ENCODE measurements around the gene EFHD1. TPM values are rescaled to one million over a fixed set of nuclear protein-coding genes. Genes with fewer than 3 reads are reported as not detected.

EFHD1 gene, protein sequence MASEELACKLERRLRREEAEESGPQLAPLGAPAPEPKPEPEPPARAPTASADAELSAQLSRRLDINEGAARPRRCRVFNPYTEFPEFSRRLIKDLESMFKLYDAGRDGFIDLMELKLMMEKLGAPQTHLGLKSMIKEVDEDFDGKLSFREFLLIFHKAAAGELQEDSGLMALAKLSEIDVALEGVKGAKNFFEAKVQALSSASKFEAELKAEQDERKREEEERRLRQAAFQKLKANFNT
- 1 to 10 TPM; 2.0 to 3.4 (median 2.9) TPM for total RNA-seq (2021; fragmentation: NEBNext Ultra II Directional; extraction: Animal tissue kit (Norgen Biotek cat#: 25700))
- long read RNA-seq = 0 reads

DNA sequence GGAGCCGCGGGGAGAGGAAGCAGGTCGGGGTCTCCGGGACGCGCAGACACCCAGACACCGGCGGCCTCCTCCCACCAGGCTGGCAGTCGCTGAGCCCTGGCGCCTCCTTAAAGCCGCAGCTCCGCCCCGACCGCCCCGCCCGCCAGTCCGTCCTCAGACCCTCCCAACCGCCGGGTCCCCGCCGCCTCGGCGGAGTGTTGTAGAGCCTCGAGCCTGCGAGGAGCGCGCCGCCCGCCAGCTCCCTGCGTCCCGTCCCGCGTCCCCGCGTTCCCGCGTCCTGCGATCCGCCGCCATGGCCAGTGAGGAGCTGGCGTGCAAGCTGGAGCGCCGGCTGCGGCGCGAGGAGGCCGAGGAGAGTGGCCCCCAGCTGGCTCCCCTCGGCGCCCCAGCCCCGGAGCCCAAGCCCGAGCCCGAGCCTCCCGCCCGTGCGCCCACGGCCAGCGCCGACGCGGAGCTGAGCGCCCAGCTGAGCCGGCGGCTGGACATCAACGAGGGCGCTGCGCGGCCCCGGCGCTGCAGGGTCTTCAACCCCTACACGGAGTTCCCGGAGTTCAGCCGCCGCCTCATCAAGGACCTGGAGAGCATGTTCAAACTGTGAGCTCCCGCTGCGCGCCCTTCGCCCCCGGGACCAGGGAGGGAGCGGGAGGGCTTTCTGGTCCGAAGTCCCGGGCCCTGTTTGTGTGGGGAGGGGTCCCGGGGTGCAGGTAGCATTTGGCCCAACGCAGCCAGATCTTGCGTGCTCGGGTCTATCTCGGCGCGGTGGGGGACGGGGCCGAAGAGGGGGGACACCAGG is at the start of gene EFHD1:
EFHD1 (plus strand) TSS at position 192 of the 793 bp plus-strand sequence; CDS start at position 293, 101 bp downstream.
- H3K4me1 Mint-ChIP-seq (ENCODE audit: low read depth) = peaks cover 13% of the 10 kb centered on the region
- peak within 1 kb of the TSS; percentile 65 for H3K4me3 Mint-ChIP-seq
- peaks cover 42% of the 10 kb centered on the region for H3K27me3 Mint-ChIP-seq (ENCODE audit: insufficient read depth)
- TF ChIP-seq, protein P1, sequence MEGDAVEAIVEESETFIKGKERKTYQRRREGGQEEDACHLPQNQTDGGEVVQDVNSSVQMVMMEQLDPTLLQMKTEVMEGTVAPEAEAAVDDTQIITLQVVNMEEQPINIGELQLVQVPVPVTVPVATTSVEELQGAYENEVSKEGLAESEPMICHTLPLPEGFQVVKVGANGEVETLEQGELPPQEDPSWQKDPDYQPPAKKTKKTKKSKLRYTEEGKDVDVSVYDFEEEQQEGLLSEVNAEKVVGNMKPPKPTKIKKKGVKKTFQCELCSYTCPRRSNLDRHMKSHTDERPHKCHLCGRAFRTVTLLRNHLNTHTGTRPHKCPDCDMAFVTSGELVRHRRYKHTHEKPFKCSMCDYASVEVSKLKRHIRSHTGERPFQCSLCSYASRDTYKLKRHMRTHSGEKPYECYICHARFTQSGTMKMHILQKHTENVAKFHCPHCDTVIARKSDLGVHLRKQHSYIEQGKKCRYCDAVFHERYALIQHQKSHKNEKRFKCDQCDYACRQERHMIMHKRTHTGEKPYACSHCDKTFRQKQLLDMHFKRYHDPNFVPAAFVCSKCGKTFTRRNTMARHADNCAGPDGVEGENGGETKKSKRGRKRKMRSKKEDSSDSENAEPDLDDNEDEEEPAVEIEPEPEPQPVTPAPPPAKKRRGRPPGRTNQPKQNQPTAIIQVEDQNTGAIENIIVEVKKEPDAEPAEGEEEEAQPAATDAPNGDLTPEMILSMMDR (IDR thresholded peaks at IDR 0.05) = no peak
- H3K36me3 Mint-ChIP-seq (ENCODE audit: low read depth) = no peaks in the 10 kb centered on the region
- no peaks in the 10 kb centered on the region for H3K9me3 Mint-ChIP-seq
- H3K27ac Mint-ChIP-seq = no peak within 1 kb of the TSS
- DNase-seq = no peak

DNA sequence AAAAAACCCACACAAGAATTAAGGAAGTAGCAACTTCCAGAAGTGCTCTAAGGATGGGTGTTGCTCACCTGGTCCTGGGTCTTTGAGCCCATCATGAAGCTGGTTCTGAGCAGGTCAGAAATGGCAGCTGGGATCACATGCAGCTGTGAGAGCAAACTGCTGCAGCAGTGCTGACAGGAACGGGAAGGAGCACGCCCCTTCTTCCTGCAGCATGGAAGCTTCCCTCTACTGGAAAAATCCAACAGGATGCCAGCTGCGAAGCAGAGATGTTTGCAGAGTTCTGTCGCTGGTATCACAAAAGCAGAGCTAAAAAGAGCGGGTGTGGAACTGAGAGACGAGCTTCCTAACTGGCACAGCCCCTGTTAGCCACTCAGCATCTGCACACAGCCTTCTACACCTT is 49.2 kb upstream of the EFHD1 start:
- no peaks in the 10 kb centered on the region for H3K9me3 Mint-ChIP-seq
- H3K27ac Mint-ChIP-seq = no peak overlapping the region
- DNase-seq = no peak
- peaks cover 18% of the 10 kb centered on the region for H3K36me3 Mint-ChIP-seq (ENCODE audit: low read depth)
- H3K27me3 Mint-ChIP-seq (ENCODE audit: insufficient read depth) = no peaks in the 10 kb centered on the region; the same call in 1 of the 2 replicates
- peaks cover 8% of the 10 kb centered on the region for H3K4me1 Mint-ChIP-seq (ENCODE audit: low read depth)
- TF ChIP-seq, protein P1 (IDR thresholded peaks at IDR 0.05) = no peak
- H3K4me3 Mint-ChIP-seq = no peak overlapping the region

DNA sequence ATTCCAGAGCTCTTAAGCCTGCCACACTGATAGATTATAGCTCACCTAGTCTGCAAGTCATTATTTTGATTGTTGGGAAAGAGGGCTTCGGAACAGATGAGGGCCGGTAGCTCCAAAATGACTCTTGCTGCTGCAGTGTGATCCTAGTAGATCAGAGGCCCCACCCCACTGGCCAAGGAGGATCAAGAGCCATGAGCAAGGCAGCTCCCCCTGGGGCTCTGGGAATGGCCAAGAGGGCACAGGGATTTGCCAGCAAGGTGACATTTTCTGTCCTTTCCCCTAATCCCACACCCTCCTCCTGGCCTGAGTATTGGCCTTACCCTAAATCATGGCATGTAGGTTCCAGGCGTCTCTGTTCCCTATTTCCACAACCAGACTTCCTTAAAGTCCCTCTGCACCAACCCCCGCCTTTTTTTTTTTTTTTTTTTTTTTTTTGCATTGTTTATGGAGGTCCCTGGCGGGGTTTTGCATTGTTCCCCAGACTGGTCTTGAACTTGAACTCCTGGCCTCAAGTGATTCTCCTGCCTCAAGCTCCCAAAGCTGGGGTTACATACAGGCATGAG is 46.4 kb upstream of the EFHD1 start:
- Mint-ChIP-seq H3K36me3 (ENCODE audit: low read depth) (peaks cover 10% of the 10 kb centered on the region), H3K4me1 (ENCODE audit: low read depth) (peaks cover 8% of the 10 kb centered on the region), H3K27ac (no peak overlapping the region), H3K9me3 (no peaks in the 10 kb centered on the region), H3K27me3 (ENCODE audit: insufficient read depth) (peaks cover 2% of the 10 kb centered on the region), H3K4me3 (no peak overlapping the region)
- no peak for DNase-seq
- TF ChIP-seq, protein P1 (IDR thresholded peaks at IDR 0.05) = no peak

DNA sequence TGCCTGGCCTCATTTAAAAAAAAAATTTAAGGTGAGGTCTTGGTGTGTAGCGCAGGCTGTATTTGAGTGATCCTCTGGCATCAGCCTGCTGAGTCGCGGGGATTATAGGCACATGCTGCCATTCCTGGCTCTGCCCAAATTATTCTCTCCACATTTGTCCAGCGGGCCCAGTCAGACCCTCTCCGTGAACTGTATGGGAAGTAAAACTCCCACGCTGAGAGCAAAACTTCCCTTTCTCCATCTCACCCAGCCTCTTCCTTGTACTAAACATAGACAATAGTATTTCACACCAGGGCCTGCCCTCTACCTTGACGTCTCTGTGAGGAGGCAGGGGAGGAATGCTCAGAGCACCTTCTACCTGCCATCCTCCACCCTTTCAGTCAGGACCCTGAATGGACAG is 45.9 kb upstream of the EFHD1 start:
- Mint-ChIP-seq H3K27me3 (ENCODE audit: insufficient read depth) (peaks cover 2% of the 10 kb centered on the region), H3K4me1 (ENCODE audit: low read depth) (peaks cover 10% of the 10 kb centered on the region), H3K36me3 (ENCODE audit: low read depth) (peaks cover 10% of the 10 kb centered on the region), H3K9me3 (no peaks in the 10 kb centered on the region), H3K27ac (no peak overlapping the region), H3K4me3 (no peak overlapping the region)
- TF ChIP-seq, protein P1 (IDR thresholded peaks at IDR 0.05) = no peak
- no peak for DNase-seq

DNA sequence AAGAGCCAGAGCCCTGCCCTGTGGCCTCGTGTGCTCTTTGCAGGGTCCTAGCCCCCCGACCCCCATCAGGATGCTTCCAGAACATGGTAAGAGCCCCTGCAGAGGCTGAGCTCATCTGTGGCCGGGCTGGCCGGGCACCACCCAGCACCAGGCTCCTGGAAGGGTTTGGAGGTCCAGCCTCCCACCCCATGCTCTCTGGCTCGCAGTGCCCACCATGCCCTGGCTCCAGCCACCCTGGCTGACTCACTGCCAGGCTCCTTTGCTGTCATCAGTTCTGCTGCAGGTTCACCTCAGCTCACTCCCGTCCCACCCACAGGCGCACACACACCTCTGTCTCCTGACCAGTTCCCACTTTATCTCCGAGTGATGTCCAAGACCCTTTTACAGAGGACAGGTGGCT is 45.4 kb upstream of the EFHD1 start:
- peaks cover 15% of the 10 kb centered on the region for H3K4me1 Mint-ChIP-seq (ENCODE audit: low read depth)
- H3K4me3 Mint-ChIP-seq = no peak overlapping the region
- no peaks in the 10 kb centered on the region for H3K9me3 Mint-ChIP-seq
- TF ChIP-seq, protein P1 (IDR thresholded peaks at IDR 0.05) = no peak
- peaks cover 2% of the 10 kb centered on the region for H3K27me3 Mint-ChIP-seq (ENCODE audit: insufficient read depth)
- H3K27ac Mint-ChIP-seq = no peak overlapping the region; the same call in 1 of the 2 replicates
- no peak for DNase-seq
- H3K36me3 Mint-ChIP-seq (ENCODE audit: low read depth) = peaks cover 10% of the 10 kb centered on the region

All from HFFc6 (cell line).